ENCODE data around the gene CEP95. TPM values are rescaled to one million over a fixed set of nuclear protein-coding genes. Genes with fewer than 3 reads are reported as not detected.

The CEP95 gene
- total and polyA plus RNA-seq, 10 of the 15 experiments (the other 5 are each of a cell fraction or from before 2014, with no cell fraction given): 17.7 to 54.9 (median 29.6) TPM

DNA sequence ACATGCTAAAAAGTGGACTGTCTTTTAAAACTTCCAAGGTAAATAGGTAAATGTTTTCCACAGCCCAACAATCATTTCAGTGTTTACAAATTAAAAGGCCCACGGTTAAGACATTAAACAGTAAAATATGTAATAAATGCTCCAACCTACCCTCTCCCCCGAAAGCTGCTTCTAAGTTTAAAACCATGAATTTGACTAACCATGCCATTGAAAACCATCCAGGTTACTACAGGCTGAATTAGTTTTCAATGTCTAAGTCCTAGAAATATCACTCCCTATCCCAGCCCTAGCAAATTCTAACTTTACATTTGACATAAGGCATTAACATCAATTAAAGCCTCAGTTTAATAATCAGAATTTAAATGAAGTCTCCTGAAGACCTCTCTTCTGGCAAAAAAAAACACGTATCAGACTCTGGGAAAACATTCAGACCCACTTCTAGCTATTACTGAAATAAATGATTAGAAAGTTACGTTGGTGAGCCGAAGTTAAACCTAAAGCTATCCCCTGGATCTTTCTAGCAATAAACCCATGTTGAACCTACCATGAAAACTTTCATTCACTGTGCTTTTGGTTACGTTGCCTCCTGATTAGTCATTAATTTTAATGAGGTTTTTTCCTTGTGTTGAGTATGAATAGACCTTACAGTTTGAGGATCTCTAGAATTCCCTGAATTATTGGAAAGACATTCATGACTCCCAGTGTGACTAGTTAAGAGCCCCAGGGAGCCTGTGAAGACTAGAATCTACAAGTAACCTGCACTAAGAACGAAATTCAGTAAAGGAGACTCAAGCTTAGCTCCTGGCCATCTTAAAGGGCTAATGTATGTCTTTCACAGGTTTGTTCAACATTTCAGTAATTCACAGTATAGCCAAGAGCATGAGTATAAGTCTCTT lies 8.2 kb upstream of the CEP95 start (continued):
- no peak for TF ChIP-seq STAT3 (IDR thresholded peaks at IDR 0.05; ENCODE audit: low read depth, low read length)
- no peak for TF ChIP-seq ZNF384 (IDR thresholded peaks at IDR 0.05; ENCODE audit: borderline replicate concordance, low read depth, low read length)
- TF ChIP-seq NR2F1 (conservative IDR thresholded peaks at IDR 0.05): no peak
- peak; percentile 67; the same call in 1 of the 2 replicates for TF ChIP-seq BACH1 (IDR thresholded peaks at IDR 0.05; ENCODE audit: borderline replicate concordance)
- no peak for TF ChIP-seq HCFC1 (IDR thresholded peaks at IDR 0.05; ENCODE audit: low read length)
- no peak for TF ChIP-seq SIX5 (IDR thresholded peaks at IDR 0.05; ENCODE audit: low read depth, low read length, severe bottlenecking)
- TF ChIP-seq IKZF1 (conservative IDR thresholded peaks at IDR 0.05): no peak
- no peak for TF ChIP-seq YY1 (IDR thresholded peaks at IDR 0.05; ENCODE audit: low read depth, low read length)
- TF ChIP-seq, protein P1, sequence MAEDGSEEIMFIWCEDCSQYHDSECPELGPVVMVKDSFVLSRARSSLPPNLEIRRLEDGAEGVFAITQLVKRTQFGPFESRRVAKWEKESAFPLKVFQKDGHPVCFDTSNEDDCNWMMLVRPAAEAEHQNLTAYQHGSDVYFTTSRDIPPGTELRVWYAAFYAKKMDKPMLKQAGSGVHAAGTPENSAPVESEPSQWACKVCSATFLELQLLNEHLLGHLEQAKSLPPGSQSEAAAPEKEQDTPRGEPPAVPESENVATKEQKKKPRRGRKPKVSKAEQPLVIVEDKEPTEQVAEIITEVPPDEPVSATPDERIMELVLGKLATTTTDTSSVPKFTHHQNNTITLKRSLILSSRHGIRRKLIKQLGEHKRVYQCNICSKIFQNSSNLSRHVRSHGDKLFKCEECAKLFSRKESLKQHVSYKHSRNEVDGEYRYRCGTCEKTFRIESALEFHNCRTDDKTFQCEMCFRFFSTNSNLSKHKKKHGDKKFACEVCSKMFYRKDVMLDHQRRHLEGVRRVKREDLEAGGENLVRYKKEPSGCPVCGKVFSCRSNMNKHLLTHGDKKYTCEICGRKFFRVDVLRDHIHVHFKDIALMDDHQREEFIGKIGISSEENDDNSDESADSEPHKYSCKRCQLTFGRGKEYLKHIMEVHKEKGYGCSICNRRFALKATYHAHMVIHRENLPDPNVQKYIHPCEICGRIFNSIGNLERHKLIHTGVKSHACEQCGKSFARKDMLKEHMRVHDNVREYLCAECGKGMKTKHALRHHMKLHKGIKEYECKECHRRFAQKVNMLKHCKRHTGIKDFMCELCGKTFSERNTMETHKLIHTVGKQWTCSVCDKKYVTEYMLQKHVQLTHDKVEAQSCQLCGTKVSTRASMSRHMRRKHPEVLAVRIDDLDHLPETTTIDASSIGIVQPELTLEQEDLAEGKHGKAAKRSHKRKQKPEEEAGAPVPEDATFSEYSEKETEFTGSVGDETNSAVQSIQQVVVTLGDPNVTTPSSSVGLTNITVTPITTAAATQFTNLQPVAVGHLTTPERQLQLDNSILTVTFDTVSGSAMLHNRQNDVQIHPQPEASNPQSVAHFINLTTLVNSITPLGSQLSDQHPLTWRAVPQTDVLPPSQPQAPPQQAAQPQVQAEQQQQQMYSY (CRISPR knock-in tag; IDR thresholded peaks at IDR 0.05): no peak
- no peak for TF ChIP-seq TCF12 (IDR thresholded peaks at IDR 0.05; ENCODE audit: low read depth, low read length)
- TF ChIP-seq SMAD5 (IDR thresholded peaks at IDR 0.05; ENCODE audit: low read depth): peak; percentile 34
- TF ChIP-seq PML (IDR thresholded peaks at IDR 0.05; ENCODE audit: low read length): peak; percentile 69; the same call in 1 of the 2 replicates
- TF ChIP-seq, protein P2, sequence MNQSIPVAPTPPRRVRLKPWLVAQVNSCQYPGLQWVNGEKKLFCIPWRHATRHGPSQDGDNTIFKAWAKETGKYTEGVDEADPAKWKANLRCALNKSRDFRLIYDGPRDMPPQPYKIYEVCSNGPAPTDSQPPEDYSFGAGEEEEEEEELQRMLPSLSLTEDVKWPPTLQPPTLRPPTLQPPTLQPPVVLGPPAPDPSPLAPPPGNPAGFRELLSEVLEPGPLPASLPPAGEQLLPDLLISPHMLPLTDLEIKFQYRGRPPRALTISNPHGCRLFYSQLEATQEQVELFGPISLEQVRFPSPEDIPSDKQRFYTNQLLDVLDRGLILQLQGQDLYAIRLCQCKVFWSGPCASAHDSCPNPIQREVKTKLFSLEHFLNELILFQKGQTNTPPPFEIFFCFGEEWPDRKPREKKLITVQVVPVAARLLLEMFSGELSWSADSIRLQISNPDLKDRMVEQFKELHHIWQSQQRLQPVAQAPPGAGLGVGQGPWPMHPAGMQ (IDR thresholded peaks at IDR 0.05; ENCODE audit: borderline replicate concordance): no peak
- no peak for TF ChIP-seq JUND (IDR thresholded peaks at IDR 0.05; ENCODE audit: low read depth, low read length)
- TF ChIP-seq, protein P3, sequence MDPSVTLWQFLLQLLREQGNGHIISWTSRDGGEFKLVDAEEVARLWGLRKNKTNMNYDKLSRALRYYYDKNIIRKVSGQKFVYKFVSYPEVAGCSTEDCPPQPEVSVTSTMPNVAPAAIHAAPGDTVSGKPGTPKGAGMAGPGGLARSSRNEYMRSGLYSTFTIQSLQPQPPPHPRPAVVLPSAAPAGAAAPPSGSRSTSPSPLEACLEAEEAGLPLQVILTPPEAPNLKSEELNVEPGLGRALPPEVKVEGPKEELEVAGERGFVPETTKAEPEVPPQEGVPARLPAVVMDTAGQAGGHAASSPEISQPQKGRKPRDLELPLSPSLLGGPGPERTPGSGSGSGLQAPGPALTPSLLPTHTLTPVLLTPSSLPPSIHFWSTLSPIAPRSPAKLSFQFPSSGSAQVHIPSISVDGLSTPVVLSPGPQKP (IDR thresholded peaks at IDR 0.05; ENCODE audit: low read depth, low read length): no peak
- TF ChIP-seq MXI1 (IDR thresholded peaks at IDR 0.05; ENCODE audit: low read depth, low read length): no peak
- TF ChIP-seq POLR2A (IDR thresholded peaks at IDR 0.05; ENCODE audit: low read depth, low read length): peak; percentile 38

All from GM12878 (cell line).